Measurements from ENCODE around the gene NIP7.
"Not testable (repeated sequence)": the region's sequence is repeated elsewhere in the genome, so short reads cannot be mapped to it uniquely, and the experiment has no call there.

Gene NIP7

DNA sequence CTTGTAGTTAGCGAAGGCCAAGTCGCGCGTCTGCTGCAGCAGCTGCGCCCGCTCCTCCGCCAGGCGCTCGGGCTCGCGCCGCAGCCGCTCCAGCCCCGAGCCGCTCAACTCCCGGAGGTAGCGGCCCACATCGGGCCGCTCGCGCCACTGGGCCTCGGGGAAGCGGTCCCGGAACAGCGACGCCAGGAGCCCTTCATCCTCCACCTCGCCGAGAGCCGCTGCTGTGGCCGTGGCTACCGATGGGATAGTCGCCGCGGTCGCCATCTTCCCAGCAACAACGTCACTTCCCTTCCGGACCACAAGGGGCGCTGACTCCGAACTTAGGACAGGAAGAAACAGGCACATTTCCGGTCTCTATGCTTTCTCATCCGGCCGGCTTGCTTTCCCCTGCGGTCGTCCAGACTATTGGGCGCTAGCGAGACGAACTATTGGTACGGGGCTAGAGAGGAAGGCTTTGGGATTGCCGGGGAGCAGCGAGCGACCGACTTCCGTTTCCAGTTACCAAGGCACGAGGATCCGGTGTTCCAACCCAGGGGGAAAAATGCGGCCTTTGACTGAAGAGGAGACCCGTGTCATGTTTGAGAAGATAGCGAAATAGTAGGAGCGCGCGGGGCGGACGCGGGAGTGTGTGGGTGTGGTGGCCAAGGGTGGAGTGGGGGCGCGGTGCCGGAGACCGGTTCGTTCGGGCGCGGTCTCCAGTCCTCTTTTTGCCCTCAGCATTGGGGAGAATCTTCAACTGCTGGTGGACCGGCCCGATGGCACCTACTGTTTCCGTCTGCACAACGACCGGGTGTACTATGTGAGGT is at the start of gene NIP7, which contains the start of gene COG8:
NIP7 (plus strand) TSS at position 484 of the 806 bp plus-strand sequence; CDS start at position 542, 58 bp downstream.
COG8 (minus strand) TSS at position 276 of the 806 bp plus-strand sequence; CDS start at position 264, 12 bp downstream.
- DNase-seq: peak; percentile 94 to 96

DNA sequence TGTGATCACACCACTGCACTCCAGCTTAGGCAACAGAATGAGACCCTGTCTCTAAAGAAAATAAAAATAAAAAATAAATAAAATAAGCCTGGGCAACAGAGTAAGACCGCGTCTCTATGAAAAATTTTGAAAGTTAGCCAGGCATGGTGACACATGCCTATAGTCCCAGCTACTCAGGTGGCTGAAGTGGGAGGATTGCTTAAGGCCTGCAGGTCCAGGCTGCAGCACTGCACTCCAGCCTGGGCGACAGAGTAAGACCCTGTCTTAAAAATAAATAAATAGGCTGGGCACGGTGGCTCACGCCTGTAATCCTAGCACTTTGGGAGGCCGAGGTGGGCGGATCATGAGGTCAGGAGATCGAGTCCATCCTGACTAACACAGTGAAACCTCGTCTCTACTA is 47.9 kb upstream of the NIP7 start:
- not testable (repeated sequence) for DNase-seq

DNA sequence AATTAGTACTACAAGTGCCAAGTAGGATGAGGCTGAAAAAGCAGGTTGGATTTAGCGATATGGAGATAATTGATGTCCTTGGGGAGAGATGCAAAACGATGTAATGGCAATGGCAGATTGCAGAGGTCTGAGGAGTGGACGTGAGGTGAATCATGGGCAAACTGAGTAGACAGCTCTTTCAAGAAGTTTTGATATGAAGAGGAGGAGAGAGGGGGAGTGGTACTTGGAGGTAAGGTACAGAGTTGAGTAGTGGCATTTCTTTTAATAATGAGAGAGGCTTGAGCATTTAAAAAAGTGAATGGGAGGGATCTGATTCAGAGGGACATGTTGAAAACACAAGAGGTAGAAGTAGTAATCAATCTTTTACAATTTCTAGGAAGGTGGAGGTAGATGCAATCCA is 46.2 kb upstream of the NIP7 start:
- DNase-seq: no peak

DNA sequence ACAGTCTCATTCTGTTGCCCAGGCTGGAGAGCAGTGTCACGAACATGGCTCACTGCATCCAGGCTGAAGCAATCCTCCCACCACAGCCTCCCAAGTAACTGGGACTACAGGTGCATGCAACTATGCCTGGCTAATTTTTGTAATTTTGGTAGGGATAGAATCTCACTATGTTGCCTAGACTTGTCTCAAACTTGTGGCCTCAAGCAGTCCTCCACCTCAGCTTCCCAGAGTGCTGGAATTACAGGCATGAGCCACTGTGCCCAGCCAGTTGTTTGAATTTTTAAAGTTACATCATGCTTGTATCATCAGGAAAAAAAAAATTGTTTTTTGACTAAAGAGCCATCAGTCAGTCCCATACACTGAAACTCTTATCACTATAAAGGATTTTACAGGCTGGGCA is 45.5 kb upstream of the NIP7 start:
- DNase-seq: no peak

DNA sequence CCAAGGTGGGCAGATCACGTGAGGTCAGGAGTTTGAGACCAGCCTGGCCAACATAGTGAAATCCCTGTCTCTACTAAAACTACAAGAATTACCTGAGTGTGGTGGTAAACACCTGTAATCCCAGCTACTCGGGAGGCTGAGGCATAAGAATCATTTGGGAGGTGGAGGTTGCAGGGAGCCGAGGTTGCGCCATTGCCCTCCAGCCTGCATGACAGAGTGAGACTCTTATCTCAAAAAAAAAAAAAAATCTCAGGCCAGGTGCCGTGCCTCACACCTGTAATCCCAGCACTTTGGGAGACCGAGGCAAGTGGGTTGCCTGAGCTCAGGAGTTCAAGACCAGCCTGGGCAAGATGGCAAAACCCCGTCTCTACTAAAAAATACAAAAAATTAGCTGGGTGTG is 42.8 kb upstream of the NIP7 start:
- DNase-seq: not testable (repeated sequence)

DNA sequence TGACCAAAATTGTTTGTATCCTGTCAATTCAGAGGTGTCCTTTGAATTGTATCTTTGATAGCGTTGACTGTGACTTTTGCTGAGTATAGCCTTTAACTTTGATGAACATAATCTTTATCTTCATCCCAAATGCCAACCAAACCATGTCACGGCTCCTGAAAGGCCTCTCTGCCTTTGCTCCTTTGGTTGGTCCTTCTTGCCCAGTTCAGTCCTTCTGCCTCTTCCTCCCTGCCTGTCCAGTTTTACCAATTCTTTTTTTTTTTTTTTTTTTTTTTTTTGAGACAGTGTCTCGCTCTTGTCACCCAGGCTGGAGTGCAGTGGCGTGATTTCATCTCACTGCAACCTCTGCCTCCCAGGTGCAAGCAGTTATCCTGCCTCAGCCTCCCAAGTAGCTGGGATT is 41.3 kb upstream of the NIP7 start:
- DNase-seq: no peak

DNA sequence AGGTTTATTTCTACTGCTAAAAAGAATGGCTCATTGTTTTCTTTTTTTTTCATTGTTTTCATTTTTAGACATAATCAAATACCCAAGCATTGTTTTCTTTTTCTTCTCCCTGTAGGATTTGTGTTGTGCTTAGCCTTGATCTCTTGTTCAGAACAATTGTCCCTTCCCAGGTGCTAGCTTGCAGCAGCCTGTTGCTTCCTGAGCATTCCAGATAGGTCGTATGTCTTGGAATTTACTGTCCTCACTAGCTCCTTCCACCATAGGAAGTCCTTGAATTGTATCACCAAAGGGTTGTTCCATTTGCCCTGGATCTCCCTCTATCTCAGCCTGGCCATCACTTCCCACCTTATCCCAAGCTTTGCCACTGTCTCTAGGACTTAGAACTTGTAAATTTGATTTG is 38.4 kb upstream of the NIP7 start:
- no peak for DNase-seq

DNA sequence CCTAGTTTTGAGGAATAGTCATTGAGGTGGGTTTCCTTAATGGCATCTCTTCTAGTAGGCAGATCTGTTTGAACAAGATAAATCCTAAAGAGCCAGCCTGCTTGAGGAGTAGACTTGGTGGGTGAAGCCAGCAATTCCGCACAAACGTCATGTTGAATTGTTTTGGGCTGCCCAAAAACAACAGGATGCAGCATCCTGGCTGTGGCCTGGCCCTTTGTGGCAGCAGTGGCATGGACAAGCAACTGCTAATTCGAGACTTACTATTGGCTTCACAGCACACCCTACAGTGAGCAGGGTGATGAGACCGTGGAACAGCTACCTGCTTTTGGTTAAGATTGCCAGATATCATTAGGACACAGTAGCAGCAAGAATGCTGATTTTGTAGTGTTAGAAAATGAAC is 37.7 kb upstream of the NIP7 start:
- no peak for DNase-seq

DNA sequence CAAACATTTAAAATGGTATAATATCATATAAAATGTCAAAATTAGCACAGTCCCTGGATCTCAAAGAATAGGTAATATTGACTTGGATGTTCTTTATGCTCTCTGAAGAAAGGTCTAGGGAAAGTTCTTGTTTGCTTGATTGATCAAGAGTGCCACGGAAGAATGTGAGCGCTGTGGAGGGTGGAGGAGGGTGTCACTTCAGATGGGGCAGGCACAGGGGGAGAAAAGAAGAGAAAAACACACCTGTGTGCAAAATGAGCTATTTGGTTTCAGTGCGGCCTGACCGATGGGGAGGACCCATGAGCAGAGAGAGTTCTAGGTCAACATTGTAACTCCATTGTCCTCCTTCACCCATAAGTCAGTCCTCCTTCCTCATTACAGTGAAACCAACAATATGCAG is 37.3 kb upstream of the NIP7 start:
- no peak for DNase-seq

DNA sequence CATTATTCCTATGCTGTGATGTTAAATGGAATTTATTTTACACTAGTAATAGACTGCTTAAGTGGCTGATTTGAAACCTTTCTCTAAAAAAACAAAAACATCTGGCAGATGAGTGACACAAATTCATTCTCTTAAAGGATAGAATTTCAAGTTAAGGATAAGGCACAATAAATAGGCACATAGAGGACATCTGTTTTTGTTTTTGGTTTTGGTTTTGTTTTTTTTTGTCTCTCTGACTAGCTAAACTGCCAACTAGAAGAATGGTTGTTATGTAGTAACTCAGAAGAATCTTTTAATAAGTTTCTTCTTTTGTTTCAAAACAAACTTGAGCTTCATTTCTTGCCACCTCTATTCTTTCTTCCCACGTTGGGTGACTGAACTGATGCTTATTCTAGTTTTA is 33.5 kb upstream of the NIP7 start:
- no peak for DNase-seq

DNA sequence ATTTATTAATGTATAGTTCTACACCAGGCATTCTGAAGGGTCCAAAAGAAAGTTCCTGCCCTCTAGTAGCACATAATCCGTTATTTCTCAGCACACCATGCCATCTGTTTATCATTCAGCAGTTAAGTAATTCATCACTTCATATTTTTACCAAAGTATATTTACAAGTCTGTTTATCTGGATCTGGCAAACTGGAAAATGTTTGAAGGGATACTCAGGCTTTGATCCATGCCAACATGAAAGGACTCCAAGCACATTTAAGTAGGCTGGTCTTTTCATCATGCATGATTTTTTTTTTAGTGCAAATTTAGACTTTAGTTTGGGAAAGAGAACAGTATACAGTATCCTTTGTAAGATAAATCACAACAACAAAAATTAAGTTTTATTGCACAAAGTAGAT is 32.5 kb upstream of the NIP7 start:
- DNase-seq: no peak

DNA sequence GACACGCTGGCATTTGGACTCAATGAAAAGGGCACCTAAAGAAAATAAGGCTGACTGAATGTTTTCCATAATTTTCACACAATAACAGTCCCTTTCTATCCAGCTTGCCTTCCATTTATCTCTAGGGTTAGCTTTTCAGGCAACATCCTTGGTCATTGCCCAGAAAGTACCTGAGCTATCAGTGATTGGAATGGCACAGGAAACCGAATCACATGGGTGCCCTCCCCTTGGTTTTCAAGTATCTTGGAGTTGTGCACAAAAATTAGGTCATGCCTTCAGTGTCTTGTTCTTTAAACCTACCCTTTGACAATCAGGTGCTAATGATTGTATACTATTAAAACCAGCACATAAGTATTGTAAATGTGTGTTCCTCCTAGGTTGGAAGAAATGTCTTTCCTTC is 31.7 kb upstream of the NIP7 start:
- DNase-seq: no peak

DNA sequence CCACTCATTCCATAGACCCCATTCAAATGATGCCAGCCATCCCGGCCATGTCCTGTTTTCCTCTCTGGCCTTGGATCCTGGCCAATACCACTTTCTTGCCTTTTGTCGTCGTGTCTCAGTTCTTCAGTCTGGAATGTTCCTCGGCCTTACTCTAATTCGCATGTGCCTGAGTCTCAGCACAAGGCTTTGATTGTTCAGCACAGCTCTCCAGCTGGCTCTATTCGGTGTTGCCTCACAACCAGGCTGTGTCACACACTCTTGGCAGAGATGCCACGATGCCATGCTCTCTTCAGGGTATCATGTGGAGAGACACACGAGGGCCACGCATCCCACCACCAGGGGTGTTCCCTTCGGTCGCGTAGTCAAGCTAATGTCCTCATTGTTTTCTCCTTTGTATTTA is 30.3 kb upstream of the NIP7 start:
- no peak for DNase-seq

DNA sequence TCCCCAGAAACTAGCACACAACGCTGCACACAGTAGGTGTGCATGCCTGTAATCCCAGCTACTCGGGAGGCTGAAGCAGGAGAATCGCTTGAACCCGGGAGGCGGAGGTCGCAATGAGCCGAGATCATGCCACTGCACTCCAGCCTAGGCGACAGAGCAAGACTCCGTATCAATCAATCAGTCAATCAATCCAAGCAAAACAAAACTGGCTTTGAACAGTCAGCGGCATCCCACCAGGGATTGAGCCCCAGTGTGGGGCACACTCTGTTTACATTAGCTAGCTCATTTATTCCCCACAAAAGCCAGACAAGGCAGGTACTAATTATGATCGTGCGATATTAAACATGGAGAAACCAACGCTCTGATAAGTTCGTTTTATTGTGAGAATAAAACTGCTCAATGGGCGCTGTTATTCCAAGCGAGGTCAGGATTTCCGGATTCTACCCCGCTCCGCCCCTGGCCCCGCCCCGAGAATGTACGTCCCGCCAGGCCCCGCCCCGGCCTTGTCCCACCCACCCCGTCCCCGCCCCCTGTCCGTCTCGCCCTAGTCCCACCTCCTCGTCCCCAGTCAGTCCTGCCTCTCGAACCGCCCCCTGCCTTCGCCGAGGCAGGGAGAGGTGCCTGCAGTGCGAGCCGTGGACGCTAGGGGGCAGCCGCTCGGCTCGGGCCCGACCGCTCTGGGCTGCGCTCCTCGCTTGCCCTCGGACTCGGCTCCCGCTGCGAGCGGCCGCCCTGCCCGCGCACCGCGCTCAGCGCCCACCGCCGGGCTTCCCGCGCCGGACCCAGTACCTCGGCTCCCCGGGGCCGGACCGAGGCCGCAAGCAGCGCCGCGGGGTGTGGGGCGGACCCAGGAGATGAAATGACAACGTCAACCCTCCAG is 28.7 kb upstream of the NIP7 start, which contains the start of gene VPS4A:
VPS4A (plus strand) TSS at position 698 of the 880 bp plus-strand sequence; CDS start at position 860, 162 bp downstream.
- peak; percentile 97 to 98 for DNase-seq

DNA sequence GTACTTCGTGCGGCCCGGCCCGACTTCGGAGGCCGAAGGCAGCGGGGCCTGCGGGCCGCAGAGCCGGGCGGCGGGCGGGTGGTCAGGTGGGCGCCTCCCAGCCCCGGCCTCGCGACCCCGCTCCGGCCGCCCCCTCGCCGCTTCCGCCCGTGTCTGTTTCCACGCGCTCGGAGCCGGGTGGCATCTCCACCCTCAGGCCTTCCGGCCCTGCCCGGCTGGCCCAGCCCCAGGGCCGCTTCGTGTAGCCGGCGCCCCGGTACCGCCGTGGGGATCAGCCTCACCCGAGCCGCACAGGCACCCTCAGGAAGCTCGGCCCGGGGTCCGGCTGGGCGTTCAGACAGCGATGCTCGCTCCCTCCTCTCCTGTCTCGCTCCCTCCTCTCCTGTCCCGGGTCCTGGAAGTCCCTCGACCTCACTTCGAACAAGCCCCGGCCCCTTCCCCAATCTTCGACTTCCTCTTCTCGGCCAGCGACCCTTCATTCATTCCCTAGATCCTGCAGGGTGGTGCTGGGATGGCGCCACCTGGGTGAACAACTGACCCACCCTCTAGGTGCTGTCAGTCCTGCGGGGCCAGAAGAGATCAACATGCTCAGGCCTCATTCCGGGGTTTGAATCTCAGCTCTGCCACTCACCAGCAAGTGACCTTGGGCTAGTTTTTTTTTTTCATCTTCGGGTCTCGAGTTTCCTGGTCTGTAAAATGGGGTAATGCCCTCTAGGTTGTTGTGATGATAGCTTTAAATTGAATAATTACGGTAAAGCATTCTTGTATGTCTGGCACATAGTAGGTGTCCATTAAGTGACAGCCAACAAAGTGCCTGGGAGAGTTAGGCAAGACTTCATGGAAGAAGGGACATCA is 27.8 kb upstream of the NIP7 start:
- DNase-seq: peak in 1 of 2 donors; percentile 24

DNA sequence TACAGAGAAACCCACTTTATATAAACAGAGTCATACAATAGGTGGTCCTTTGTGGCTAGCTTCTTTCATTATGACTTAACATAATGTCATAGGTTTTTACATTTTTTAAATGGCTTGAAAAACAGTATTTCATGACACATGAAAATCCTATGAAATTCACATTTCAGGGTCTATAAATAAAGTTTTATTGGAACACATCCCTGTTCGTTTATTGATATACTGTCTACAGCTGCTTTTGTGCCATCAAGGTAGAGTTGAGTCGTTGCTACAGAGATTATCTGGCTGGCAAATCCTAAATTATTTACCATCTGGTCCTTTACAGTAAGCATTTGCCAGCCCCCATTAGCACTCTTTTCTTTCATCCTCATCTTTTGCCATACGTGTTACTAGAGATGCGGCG is 26.1 kb upstream of the NIP7 start:
- DNase-seq: no peak

DNA sequence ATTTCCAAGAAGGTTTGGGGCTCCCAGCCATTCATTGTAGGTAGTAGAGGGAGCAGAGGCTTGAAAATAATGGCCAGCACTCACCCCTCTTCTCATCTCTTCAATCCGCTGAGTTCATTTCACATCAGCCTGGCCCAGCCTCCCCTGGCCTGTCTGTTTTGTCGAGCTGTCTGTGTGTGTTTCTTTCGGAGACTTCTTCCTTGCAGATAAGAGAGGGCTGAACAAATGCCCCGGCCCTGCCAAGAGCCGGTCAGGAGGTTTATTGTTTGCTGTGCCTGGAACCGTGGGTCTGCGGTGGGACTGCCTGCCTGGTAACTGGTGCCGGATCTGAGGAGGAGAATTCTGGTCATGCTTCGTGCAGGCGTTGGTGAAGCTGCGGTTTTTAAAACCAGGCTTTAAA is 25.0 kb upstream of the NIP7 start:
- DNase-seq: no peak

DNA sequence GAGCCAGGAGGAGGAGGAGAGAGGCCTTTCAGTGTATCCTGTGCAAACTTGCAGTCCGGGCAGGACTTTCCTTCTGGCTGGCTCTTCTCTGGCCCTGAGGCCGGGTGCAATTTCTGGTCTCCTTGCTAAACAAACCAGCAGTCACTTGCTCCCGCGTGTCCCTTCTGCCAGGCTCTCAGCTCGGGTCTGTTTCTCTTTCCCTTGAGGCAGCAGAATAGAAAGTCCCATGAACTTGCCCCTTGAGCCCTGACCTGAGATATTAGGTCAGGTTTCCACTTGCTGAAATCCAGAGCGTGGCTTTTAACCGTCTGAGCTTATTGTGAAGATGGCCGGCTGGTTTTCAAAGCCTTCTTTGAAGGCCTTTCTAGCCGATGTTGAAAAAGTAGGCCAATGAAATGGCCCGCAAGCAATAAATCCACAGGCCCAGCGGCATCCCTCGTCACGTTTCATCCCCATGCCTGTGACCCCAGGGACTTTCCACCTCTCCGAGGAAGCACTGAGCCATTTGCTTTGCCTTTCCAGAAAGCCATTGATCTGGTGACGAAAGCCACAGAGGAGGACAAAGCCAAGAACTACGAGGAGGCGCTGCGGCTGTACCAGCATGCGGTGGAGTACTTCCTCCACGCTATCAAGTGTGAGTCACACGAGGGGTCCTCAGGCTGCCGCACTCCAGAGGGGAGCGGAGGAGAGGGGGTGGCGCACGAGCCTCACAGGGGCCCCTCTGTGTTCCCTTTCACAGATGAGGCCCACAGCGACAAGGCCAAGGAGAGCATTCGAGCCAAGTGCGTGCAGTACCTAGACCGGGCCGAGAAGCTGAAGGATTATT is 23.9 kb upstream of the NIP7 start:
- DNase-seq: no peak

DNA sequence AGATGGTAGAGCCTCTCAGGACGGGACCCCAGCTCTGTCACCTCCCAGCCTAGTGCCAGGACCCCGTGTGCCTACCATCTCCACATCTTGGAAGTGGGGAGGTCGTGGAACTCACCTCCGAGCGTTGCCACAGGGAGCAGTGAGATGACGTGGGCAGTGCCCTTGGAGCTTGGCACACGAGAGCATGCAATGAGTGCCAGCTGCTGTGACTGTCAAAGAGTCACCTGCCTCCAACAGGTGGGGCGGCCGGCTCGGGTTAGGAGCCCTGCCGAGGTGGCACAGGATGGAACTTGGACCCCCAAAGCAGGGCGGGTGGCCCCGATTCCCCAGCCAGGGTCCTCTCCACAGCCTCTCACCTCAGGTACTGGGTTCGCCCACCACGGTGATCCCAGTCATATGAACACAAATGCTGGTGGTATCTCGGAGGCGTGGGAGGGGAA is 23.0 kb upstream of the NIP7 start:
- no peak for DNase-seq

DNA sequence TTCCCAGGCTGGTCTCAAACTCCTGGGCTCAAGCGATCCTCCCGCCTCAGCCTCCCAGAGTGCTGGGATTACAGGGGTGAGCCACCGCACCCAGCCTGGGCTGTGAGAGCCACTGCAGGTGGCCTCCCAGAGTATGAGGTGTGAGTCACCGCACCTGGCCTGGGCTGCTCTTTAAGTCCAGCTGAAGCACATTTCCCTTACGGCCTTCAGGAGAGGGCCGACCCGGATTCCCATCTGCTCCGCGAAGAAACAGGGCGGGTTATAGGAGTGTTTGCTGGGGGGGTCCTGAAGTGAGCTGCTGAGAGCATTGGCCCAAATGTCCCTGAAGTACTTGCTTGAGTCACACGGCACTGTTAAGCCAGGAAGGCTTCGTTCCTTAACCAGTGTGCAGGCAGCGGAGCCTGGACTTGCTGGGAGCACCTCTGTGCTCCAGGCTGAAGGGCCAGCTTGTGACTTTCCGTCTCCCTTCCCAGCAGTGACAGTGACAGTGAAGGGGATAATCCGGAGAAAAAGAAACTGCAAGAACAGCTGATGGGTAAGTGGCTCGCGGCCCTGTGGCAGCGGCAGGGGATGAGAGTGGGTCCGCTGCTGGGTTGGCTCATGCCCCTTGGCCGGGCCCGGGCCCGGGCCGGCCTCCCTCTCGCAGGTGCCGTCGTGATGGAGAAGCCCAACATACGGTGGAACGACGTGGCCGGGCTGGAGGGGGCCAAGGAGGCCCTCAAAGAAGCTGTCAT is 21.2 kb upstream of the NIP7 start:
- DNase-seq: no peak

DNA sequence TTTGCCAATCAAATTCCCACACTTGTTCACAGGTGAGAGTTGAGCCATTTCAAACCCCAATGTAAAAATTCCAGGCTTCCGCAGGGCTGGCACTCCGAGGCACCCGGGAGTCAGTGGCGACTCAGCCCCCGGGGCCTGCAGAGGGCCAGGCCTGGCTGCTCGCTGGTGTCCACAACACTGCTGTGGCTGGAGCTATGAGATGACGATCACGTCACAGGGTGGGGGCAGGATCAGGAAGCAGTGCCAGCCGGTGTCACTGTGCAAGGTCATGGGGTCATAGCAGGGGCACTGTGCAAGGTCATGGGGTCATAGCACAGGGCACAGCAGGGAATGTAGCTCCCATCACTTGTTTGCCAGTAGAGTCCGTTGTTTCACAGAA is 20.7 kb upstream of the NIP7 start:
- DNase-seq: no peak
